Measurements from ENCODE around the gene FBXO4. TPM values are rescaled to one million over a fixed set of nuclear protein-coding genes. Genes with fewer than 3 reads are reported as not detected.

FBXO4 gene
- total RNA-seq, 1 experiment from 2014 or later = 9.0 TPM

GRCh38 chr5:41921166-41921565, 3.9 kb upstream of the FBXO4 start (continued):
- TF ChIP-seq SRF (IDR thresholded peaks at IDR 0.05; ENCODE audit: low read depth) (no peak), ATF3 (IDR thresholded peaks at IDR 0.05) (no peak), CTCF (IDR thresholded peaks at IDR 0.05 in 2 of 3, conservative IDR thresholded peaks at IDR 0.05 in 1 of 3; ENCODE audit: borderline replicate concordance in 1 of 3, insufficient read depth in 1 of 3, low read depth in 2 of 3, low read length in 2 of 3) (no peak), POLR2AphosphoS5 (IDR thresholded peaks at IDR 0.05; ENCODE audit: low read depth, low read length) (no peak), RAD21 (IDR thresholded peaks at IDR 0.05; ENCODE audit: low read depth) (no peak), YY1 (IDR thresholded peaks at IDR 0.05; ENCODE audit: extremely low read depth, insufficient replicate concordance, low read depth, low read length) (no peak), EZH2phosphoT487 (IDR thresholded peaks at IDR 0.05; ENCODE audit: borderline replicate concordance) (no peak)

DNA sequence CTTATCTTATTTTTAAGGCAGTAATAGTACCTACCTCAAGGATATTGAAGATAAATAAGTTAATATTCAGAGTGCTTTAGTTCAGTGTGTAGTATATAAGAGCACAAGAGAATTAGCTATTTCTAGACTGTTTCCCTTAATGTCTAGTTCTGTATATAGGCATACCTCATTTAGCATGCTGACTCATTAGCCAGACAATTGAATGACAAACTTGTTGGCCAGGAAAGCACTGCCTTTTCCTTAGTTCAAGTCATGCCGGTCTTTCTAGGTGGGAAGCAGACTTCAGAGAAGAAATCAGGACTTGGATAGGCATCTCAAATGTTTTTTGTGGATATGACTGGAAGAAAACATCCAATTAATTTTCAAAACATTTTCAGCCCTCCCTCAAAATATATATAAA, 3.2 kb upstream of the FBXO4 start:
- no peak overlapping the region for H3K4me2 ChIP-seq (ENCODE audit: low read length)
- no peaks in the 10 kb centered on the region for H3K9me3 ChIP-seq (ENCODE audit: control insufficient read depth in 1 of 2, insufficient read depth in 1 of 2, low read depth in 1 of 2, low read length in 2 of 2)
- intact Hi-C loops (cut with micrococcal nuclease) = no loop called here
- no peak overlapping the region for H3K9ac ChIP-seq (ENCODE audit: low read length)
- H3K4me1 ChIP-seq (ENCODE audit: control insufficient read depth in 1 of 2, insufficient read depth in 2 of 2, low read length in 2 of 2) = peaks cover 3 to 12% of the 10 kb centered on the region in 2 experiments; a peak in 3 of 4 replicates
- no peaks in the 10 kb centered on the region for H4K20me1 ChIP-seq (ENCODE audit: insufficient read depth)
- H3K27ac ChIP-seq (ENCODE audit: low read depth, low read length) = no peak overlapping the region
- no peaks in the 10 kb centered on the region for H3K9me2 ChIP-seq (ENCODE audit: insufficient read depth)
- ATAC-seq (no peak), DNase-seq (ENCODE audit: low read depth, low spot score) (no peak)
- POLR2A ChIA-PET = no interaction called here
- no peak overlapping the region for H2AFZ ChIP-seq (ENCODE audit: low read depth, low read length, poor library complexity, severe bottlenecking)
- RAD21 ChIA-PET (ENCODE audit: low non-redundant PET in 1 of 2, low total read pairs in 2 of 2, uncharacterized antibody in 2 of 2, unreplicated experiment in 2 of 2) = no interaction called here
- H3K36me3 ChIP-seq (ENCODE audit: control insufficient read depth in 1 of 2, insufficient read depth in 2 of 2, low read length in 2 of 2) = peaks cover 3 to 18% of the 10 kb centered on the region in 2 experiments; a peak in 2 of 4 replicates
- TF ChIP-seq CTCF (IDR thresholded peaks at IDR 0.05 in 2 of 3, conservative IDR thresholded peaks at IDR 0.05 in 1 of 3; ENCODE audit: borderline replicate concordance in 1 of 3, insufficient read depth in 1 of 3, low read depth in 2 of 3, low read length in 2 of 3) = no peak
- TF ChIP-seq ZFX (IDR thresholded peaks at IDR 0.05) = no peak
- TF ChIP-seq YY1 (IDR thresholded peaks at IDR 0.05; ENCODE audit: extremely low read depth, insufficient replicate concordance, low read depth, low read length) = no peak
- TF ChIP-seq ATF3 (IDR thresholded peaks at IDR 0.05) = no peak
- TF ChIP-seq SIN3A (IDR thresholded peaks at IDR 0.05; ENCODE audit: low read depth) = no peak
- no peak for TF ChIP-seq CEBPB (IDR thresholded peaks at IDR 0.05; ENCODE audit: low read depth)
- no peaks in the 10 kb centered on the region for H3K79me2 ChIP-seq (ENCODE audit: insufficient read depth, low read length)
- no peaks in the 10 kb centered on the region for H3K27me3 ChIP-seq (ENCODE audit: insufficient read depth, low read length)
- BruUV-seq (replicated peaks) = no TSS peak
- CTCF ChIA-PET = no interaction called here
- H3K4me3 ChIP-seq (replicated peaks in 1 of 2; ENCODE audit: low read depth in 1 of 2, low read length in 2 of 2) = no peak overlapping the region
